ENCODE measurements around the gene TTC7B. TPM values are rescaled to one million over a fixed set of nuclear protein-coding genes. Genes with fewer than 3 reads are reported as not detected.

TTC7B gene
- total RNA-seq, 2 experiments from 2014 or later, result 1.2 to 1.3 TPM

DNA sequence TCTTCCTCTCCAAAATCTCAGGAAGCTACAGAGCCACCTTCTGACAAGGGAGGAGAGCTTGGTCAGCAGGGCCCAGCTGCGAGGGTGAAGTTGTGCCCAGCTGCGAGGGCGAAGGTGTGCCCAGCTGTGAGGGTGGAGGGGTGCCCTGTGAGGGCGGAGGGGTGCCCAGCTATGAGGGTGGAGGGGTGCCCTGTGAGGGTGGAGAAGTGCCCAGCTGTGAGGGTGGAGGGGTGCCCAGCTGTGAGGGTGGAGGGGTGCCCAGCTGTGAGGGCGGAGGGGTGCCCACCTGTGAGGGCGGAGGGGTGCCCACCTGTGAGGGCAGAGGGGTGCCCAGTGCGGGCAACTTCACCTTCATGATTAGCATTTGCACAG is 20.4 kb upstream of the TTC7B start:
- H3K27ac Mint-ChIP-seq, result no peak overlapping the region
- POLR2A ChIA-PET, result no interaction called here

DNA sequence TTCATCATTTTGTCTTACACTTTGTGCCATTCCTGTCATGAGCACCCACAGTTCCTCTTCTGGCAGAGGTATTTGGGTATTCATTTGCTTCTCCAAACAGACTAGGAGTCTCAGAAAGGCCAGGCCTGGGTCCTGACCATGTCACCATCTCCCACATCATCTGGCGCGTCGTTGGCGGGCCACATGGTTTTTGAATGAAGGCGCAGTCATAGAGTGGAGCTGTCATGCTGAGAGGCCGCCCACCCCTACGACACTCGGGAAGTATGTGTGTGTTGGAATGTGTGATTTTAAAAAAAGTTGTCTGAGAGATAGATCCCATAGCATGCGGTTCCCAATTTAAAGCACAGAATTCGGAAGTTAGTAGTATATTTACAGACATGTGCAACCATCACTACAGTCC is 15.6 kb upstream of the TTC7B start:
- no peak for ATAC-seq (ENCODE audit: poor library complexity)
- Mint-ChIP-seq H3K4me3 (no peak overlapping the region), H3K4me1 (ENCODE audit: low read depth) (peaks cover 29% of the 10 kb centered on the region), H3K27ac (no peak overlapping the region), H3K27me3 (no peaks in the 10 kb centered on the region), H3K9me3 (no peaks in the 10 kb centered on the region), H3K36me3 (ENCODE audit: low read depth) (no peaks in the 10 kb centered on the region)
- H3K27me3 ChIP-seq (ENCODE audit: control insufficient read depth in 1 of 2, insufficient read depth in 2 of 2, low read length in 2 of 2), result no peaks in the 10 kb centered on the region
- no peak overlapping the region for H3K27ac ChIP-seq (ENCODE audit: low read depth in 1 of 2, low read length in 2 of 2)
- intact Hi-C loops (cut with DNase I, micrococcal nuclease), result no loop called here
- ChIA-PET CTCF (no interaction called here), POLR2A (no interaction called here)
- TF ChIP-seq, protein P1, sequence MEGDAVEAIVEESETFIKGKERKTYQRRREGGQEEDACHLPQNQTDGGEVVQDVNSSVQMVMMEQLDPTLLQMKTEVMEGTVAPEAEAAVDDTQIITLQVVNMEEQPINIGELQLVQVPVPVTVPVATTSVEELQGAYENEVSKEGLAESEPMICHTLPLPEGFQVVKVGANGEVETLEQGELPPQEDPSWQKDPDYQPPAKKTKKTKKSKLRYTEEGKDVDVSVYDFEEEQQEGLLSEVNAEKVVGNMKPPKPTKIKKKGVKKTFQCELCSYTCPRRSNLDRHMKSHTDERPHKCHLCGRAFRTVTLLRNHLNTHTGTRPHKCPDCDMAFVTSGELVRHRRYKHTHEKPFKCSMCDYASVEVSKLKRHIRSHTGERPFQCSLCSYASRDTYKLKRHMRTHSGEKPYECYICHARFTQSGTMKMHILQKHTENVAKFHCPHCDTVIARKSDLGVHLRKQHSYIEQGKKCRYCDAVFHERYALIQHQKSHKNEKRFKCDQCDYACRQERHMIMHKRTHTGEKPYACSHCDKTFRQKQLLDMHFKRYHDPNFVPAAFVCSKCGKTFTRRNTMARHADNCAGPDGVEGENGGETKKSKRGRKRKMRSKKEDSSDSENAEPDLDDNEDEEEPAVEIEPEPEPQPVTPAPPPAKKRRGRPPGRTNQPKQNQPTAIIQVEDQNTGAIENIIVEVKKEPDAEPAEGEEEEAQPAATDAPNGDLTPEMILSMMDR (IDR thresholded peaks at IDR 0.05), result no peak
- DNase-seq, result no peak
- peaks cover 0 to 4% of the 10 kb centered on the region in 2 experiments for H3K9me3 ChIP-seq (ENCODE audit: control insufficient read depth in 1 of 2, insufficient read depth in 1 of 2, low read length in 2 of 2)
- H3K4me1 ChIP-seq (ENCODE audit: insufficient read depth, low read length), result peaks cover 28% of the 10 kb centered on the region
- no peaks in the 10 kb centered on the region for H3K36me3 ChIP-seq (ENCODE audit: insufficient read depth, low read length)
- H3K4me3 ChIP-seq (ENCODE audit: low read length), result no peak overlapping the region

More for the DNA sequence above, 20.4 kb upstream of the TTC7B start:
- no peaks in the 10 kb centered on the region for H3K27me3 Mint-ChIP-seq
- Histone ChIP-seq H3K36me3 (ENCODE audit: insufficient read depth, low read length) (no peaks in the 10 kb centered on the region), H3K4me1 (ENCODE audit: insufficient read depth, low read length) (peaks cover 14% of the 10 kb centered on the region), H3K27ac (ENCODE audit: low read depth in 1 of 2, low read length in 2 of 2) (no peak overlapping the region), H3K4me3 (ENCODE audit: low read length) (no peak overlapping the region), H3K9me3 (ENCODE audit: control insufficient read depth in 1 of 2, insufficient read depth in 1 of 2, low read length in 2 of 2) (no peaks in the 10 kb centered on the region), H3K27me3 (ENCODE audit: control insufficient read depth in 1 of 2, insufficient read depth in 2 of 2, low read length in 2 of 2) (no peaks in the 10 kb centered on the region)
- H3K4me3 Mint-ChIP-seq, result no peak overlapping the region
- ATAC-seq (ENCODE audit: poor library complexity) (no peak), DNase-seq (no peak)
- no peaks in the 10 kb centered on the region for H3K36me3 Mint-ChIP-seq (ENCODE audit: low read depth)
- TF ChIP-seq, protein P1 (IDR thresholded peaks at IDR 0.05), result no peak
- intact Hi-C loops (cut with DNase I, micrococcal nuclease), result no loop called here
- CTCF ChIA-PET, result no interaction called here
- H3K4me1 Mint-ChIP-seq (ENCODE audit: low read depth), result peaks cover 16% of the 10 kb centered on the region
- H3K9me3 Mint-ChIP-seq, result no peaks in the 10 kb centered on the region

DNA sequence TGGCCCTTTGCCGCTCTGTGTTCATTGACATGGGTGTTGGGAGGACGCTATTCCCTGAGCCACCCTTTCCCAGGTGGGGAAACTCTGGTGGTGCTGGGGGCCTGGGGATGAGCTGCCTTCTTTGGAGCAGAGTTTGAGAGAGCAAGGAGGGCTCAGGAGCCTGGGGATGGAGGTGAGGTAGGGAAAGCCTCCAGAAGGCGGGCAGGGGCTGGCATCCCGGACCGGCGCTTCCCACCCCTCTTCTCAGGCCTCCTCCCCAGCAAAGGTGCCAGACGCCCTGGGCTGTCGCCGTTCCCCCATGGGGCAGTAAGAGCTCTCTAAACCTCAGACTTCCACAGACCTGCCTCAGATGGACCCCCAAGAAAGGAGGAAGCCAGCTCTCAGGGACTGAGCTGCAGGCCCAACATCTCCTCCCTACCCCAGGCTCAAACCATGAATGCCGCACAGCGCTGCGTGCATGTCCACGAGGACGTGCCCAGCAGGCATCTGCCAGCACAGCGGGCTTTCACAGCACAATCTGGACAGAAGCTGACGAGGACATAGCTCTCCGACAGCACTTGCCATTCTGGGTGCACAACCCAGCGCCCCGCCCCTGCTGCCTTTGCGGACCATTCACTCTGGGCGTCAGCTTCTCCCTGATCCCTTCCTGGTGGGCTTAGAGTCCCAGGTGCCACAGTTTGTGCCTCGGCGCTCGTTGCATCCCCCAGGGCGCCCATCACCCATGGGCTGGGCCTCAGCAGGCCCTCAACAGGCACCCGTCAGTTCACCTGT is 14.9 kb upstream of the TTC7B start:
- ChIA-PET CTCF (no interaction called here), POLR2A (interaction anchor here (0.5 kb wide), 1 partner anchor 23 kb away, joined by 3 read pairs; no protein-coding TSS in a partner anchor)
- no peak for ATAC-seq (ENCODE audit: poor library complexity)
- Mint-ChIP-seq H3K36me3 (ENCODE audit: low read depth) (no peaks in the 10 kb centered on the region), H3K4me3 (no peak overlapping the region), H3K4me1 (ENCODE audit: low read depth) (peaks cover 25% of the 10 kb centered on the region), H3K9me3 (no peaks in the 10 kb centered on the region), H3K27ac (no peak overlapping the region), H3K27me3 (no peaks in the 10 kb centered on the region)
- H3K27me3 ChIP-seq (ENCODE audit: control insufficient read depth in 1 of 2, insufficient read depth in 2 of 2, low read length in 2 of 2), result no peaks in the 10 kb centered on the region
- TF ChIP-seq, protein P1 (IDR thresholded peaks at IDR 0.05), result no peak
- peaks cover 0 to 4% of the 10 kb centered on the region in 2 experiments for H3K9me3 ChIP-seq (ENCODE audit: control insufficient read depth in 1 of 2, insufficient read depth in 1 of 2, low read length in 2 of 2)
- no peaks in the 10 kb centered on the region for H3K36me3 ChIP-seq (ENCODE audit: insufficient read depth, low read length)
- H3K27ac ChIP-seq (ENCODE audit: low read depth in 1 of 2, low read length in 2 of 2), result no peak overlapping the region
- H3K4me1 ChIP-seq (ENCODE audit: insufficient read depth, low read length), result peaks cover 21% of the 10 kb centered on the region
- DNase-seq, result no peak
- intact Hi-C loops (cut with DNase I, micrococcal nuclease), result no loop called here
- H3K4me3 ChIP-seq (ENCODE audit: low read length), result no peak overlapping the region

Data from CD4-positive, alpha-beta T cell (primary cell).